GM12878 (cell line): Measurements from ENCODE around the gene CYB561A3. TPM values are rescaled to one million over a fixed set of nuclear protein-coding genes. Genes with fewer than 3 reads are reported as not detected.

ENCODE experiments used
- ATAC-seq: fragments of 200-7000 bp; cut with Tn5 transposase; 3 replicates; pipeline ENCODE4 v1.9.1; 2020; ENCODE audit warnings: mild to moderate bottlenecking, moderate library complexity
- BruUV-seq: library from RNA; stranded (reverse); fragments of 400-500 nt; replicated peaks from 2 replicates; lab custom pipeline; 2021; lab: Mats Ljungman, UMichigan
- CTCF ChIA-PET: fragments of 300-600 bp; sonication (Branson Sonifier 250); formaldehyde crosslinking; extraction: SDS; loops from one replicate; lab custom pipeline; 2021; ENCODE audit warnings: inconsistent platforms; lab: Yijun Ruan, JAX
- POLR2A ChIA-PET: fragments of 350-600 bp; formaldehyde crosslinking; extraction: SDS; loops from one replicate; lab custom pipeline; 2021; ENCODE audit warnings: inconsistent platforms; lab: Charles Lee
- RAD21 ChIA-PET: fragments of 300-600 bp; sonication (Branson Sonifier 250); formaldehyde crosslinking; loops from one replicate; lab custom pipeline; 2023; ENCODE audit warnings: antibody characterized with exemption; ENCODE audit not compliant: unreplicated experiment; lab: Charles Lee
- SMC1A ChIA-PET: fragments of 300-600 bp; sonication (Branson Sonifier 250); formaldehyde crosslinking; loops from one replicate; lab custom pipeline; 2023; ENCODE audit not compliant: unreplicated experiment, uncharacterized antibody; lab: Charles Lee
- DNase-seq: peaks from one replicate; pipeline ENCODE4 v3.0.0-alpha.2; 2011; ENCODE audit warnings: low read depth, low spot score
- FAIRE-seq: peaks from 3 replicates; lab custom pipeline; 2011; peaks lifted over from hg19 to GRCh38; lab: Jason Lieb, UNC
- H2AFZ ChIP-seq: 2 replicates; pipeline ENCODE4 v1.6.0; 2011; ENCODE audit warnings: low read depth, low read length, control low read depth; ENCODE audit not compliant: control insufficient read depth
- H3K27ac ChIP-seq: 2 replicates; pipeline ENCODE4 v1.5.1; 2011; ENCODE audit warnings: control low read depth; ENCODE audit not compliant: control insufficient read depth, insufficient read depth
- H3K27me3 ChIP-seq, 2 experiments: replicated peaks in 1 of 2; 2 replicates each; pipeline versions ENCODE4 v1.6.0 to v1.6.1; 2011; ENCODE audit warnings: low read length in 1 of 2; ENCODE audit not compliant: control insufficient read depth in 2 of 2, insufficient read depth in 2 of 2
- H3K36me3 ChIP-seq, 2 experiments: 2 replicates each; pipeline ENCODE4 v1.5.1; 2011; ENCODE audit warnings: low read length in 1 of 2; ENCODE audit not compliant: control insufficient read depth in 2 of 2, insufficient read depth in 2 of 2
- H3K4me1 ChIP-seq: 2 replicates; pipeline ENCODE4 v1.6.1; 2011; ENCODE audit warnings: mild to moderate bottlenecking, low read length, moderate library complexity, mixed read lengths; ENCODE audit not compliant: control insufficient read depth, insufficient read depth
- H3K4me2 ChIP-seq: 2 replicates; pipeline ENCODE4 v1.6.0; 2011; ENCODE audit warnings: control low read depth; ENCODE audit not compliant: control insufficient read depth, insufficient read depth
- H3K4me3 ChIP-seq: fragments of 200-600 bp; sonication (generic); 2 replicates; pipeline ENCODE4 v1.5.1; 2016
- H3K79me2 ChIP-seq: 2 replicates; pipeline ENCODE4 v1.6.0; 2011; ENCODE audit warnings: low read length; ENCODE audit not compliant: control insufficient read depth, insufficient read depth
- H3K9ac ChIP-seq: 2 replicates; pipeline ENCODE4 v1.8.0; 2011; ENCODE audit warnings: low read length, control low read depth, mixed read lengths; ENCODE audit not compliant: control insufficient read depth, insufficient read depth
- H3K9me3 ChIP-seq: replicated peaks from 3 replicates; pipeline ENCODE4 v1.5.1; 2011; ENCODE audit warnings: mild to moderate bottlenecking, low read length; ENCODE audit not compliant: control insufficient read depth, insufficient read depth
- H4K20me1 ChIP-seq: 2 replicates; pipeline ENCODE4 v1.6.0; 2011; ENCODE audit not compliant: control insufficient read depth, insufficient read depth
- ATF7 ChIP-seq: fragments of 450-650 bp; IDR thresholded peaks from 2 replicates; pipeline ENCODE4 v1.6.1; 2016; ENCODE audit warnings: low read depth, mild to moderate bottlenecking
- E2F4 ChIP-seq: IDR thresholded peaks from 2 replicates; pipeline ENCODE4 v1.6.1; 2012; ENCODE audit warnings: low read depth, low read length, improper control_type of control experiment
- EGR1 ChIP-seq, 2 experiments: IDR thresholded peaks; 1 replicate in 1 of 2; 2 replicates in 1 of 2; pipeline ENCODE4 v1.6.1; 2011 to 2012; ENCODE audit warnings: low read depth in 2 of 2, low read length in 2 of 2, borderline replicate concordance in 1 of 2, mild to moderate bottlenecking in 1 of 2, moderate library complexity in 1 of 2
- IRF4 ChIP-seq: IDR thresholded peaks from 2 replicates; pipeline ENCODE4 v1.6.1; 2011; ENCODE audit warnings: low read depth, low read length
- SMARCA5 ChIP-seq: fragments of 450-650 bp; IDR thresholded peaks from 2 replicates; pipeline ENCODE4 v1.6.1; 2017; ENCODE audit warnings: mild to moderate bottlenecking
- YY1 ChIP-seq: IDR thresholded peaks from 2 replicates; pipeline ENCODE4 v1.6.1; 2011; ENCODE audit warnings: low read depth, mild to moderate bottlenecking, low read length
- ZBED1 ChIP-seq: IDR thresholded peaks from 2 replicates; pipeline ENCODE4 v1.6.1; 2016; ENCODE audit warnings: borderline replicate concordance
- WGBS: methylation state at CpG from one replicate; pipeline ENCODE4 v1.1.6; 2016; ENCODE audit warnings: low lambda C conversion rate; ENCODE audit not compliant: insufficient replicate concordance, insufficient coverage; ENCODE audit errors: missing lambda C conversion rate; 5-methylcytosine and 5-hydroxymethylcytosine counted together
- in situ Hi-C: fragments of 300-500 bp; cut with MboI; formaldehyde crosslinking; loops from 9 replicates; pipeline ENCODE4 v1.14.3; 2018; ENCODE audit warnings: mixed read lengths
- intact Hi-C: fragments of 100-400 bp; cut with micrococcal nuclease; formaldehyde crosslinking; loops from one replicate; pipeline ENCODE4 v1.14.2; 2022; ENCODE audit not compliant: unreplicated experiment
- polyA plus RNA-seq, 11 experiments: library from polyadenylated mRNA; depleted of rRNA in 4 of 11; unstranded in 6 of 11; stranded (reverse) in 5 of 11; fragments of >200 nt; fragmentation: Nextera tagmentation in 4 of 11; fragmentation: Illumina TruSeq in 1 of 11; extraction: Ambion mirVana in 4 of 11; extraction: Trizol in 1 of 11; gene quantifications; 1 replicate in 1 of 11; 2 replicates in 10 of 11; pipeline versions ENCODE4 v1.2.1 to v1.2.3, GENCODE V29; 2011 to 2016; ENCODE audit warnings: inconsistent platforms in 2 of 11, missing spikeins in 2 of 11, low read depth in 1 of 11
- total RNA-seq, 4 experiments: library from RNA; depleted of rRNA in 3 of 4; stranded (reverse); fragments of >200 nt in 3 of 4; fragmentation: Illumina TruSeq in 1 of 4; extraction: Trizol in 1 of 4; gene quantifications; 2 replicates each; pipeline versions ENCODE4 v1.2.1 to v1.2.3, GENCODE V29; 2013 to 2021
- TF ChIP-seq, protein P1 (sequence below): IDR thresholded peaks from 2 replicates; pipeline ENCODE4 v1.6.1; 2011; ENCODE audit warnings: low read depth, low read length, improper control_type of control experiment, borderline replicate concordance
- TF ChIP-seq, protein P2 (sequence below): fragments of 450-650 bp; IDR thresholded peaks from 2 replicates; pipeline ENCODE4 v1.6.1; 2017; ENCODE audit warnings: antibody characterized with exemption, mild to moderate bottlenecking, moderate library complexity
- TF ChIP-seq, protein P3 (sequence below): fragments of 450-650 bp; formaldehyde crosslinking; IDR thresholded peaks from 2 replicates; pipeline ENCODE4 v1.5.0; 2022; ENCODE audit warnings: mild to moderate bottlenecking, missing genetic modification characterization

CYB561A3 gene
- total and polyA plus RNA-seq, 10 of the 15 experiments (the other 5 are each of a cell fraction or from before 2014, with no cell fraction given): 40.1 to 169 (median 74.4) TPM

- TSS peak; percentile 92 for BruUV-seq
- FAIRE-seq: peak; percentile 75
- TF ChIP-seq YY1: no peak
- TF ChIP-seq ATF7: no peak
- no peak for TF ChIP-seq IRF4
- TF ChIP-seq ZBED1: no peak
- TF ChIP-seq SMARCA5: no peak
- TF ChIP-seq, protein P1, sequence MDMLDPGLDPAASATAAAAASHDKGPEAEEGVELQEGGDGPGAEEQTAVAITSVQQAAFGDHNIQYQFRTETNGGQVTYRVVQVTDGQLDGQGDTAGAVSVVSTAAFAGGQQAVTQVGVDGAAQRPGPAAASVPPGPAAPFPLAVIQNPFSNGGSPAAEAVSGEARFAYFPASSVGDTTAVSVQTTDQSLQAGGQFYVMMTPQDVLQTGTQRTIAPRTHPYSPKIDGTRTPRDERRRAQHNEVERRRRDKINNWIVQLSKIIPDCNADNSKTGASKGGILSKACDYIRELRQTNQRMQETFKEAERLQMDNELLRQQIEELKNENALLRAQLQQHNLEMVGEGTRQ: no peak
- TF ChIP-seq, protein P2, sequence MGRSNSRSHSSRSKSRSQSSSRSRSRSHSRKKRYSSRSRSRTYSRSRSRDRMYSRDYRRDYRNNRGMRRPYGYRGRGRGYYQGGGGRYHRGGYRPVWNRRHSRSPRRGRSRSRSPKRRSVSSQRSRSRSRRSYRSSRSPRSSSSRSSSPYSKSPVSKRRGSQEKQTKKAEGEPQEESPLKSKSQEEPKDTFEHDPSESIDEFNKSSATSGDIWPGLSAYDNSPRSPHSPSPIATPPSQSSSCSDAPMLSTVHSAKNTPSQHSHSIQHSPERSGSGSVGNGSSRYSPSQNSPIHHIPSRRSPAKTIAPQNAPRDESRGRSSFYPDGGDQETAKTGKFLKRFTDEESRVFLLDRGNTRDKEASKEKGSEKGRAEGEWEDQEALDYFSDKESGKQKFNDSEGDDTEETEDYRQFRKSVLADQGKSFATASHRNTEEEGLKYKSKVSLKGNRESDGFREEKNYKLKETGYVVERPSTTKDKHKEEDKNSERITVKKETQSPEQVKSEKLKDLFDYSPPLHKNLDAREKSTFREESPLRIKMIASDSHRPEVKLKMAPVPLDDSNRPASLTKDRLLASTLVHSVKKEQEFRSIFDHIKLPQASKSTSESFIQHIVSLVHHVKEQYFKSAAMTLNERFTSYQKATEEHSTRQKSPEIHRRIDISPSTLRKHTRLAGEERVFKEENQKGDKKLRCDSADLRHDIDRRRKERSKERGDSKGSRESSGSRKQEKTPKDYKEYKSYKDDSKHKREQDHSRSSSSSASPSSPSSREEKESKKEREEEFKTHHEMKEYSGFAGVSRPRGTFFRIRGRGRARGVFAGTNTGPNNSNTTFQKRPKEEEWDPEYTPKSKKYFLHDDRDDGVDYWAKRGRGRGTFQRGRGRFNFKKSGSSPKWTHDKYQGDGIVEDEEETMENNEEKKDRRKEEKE: no peak
- TF ChIP-seq, protein P3, sequence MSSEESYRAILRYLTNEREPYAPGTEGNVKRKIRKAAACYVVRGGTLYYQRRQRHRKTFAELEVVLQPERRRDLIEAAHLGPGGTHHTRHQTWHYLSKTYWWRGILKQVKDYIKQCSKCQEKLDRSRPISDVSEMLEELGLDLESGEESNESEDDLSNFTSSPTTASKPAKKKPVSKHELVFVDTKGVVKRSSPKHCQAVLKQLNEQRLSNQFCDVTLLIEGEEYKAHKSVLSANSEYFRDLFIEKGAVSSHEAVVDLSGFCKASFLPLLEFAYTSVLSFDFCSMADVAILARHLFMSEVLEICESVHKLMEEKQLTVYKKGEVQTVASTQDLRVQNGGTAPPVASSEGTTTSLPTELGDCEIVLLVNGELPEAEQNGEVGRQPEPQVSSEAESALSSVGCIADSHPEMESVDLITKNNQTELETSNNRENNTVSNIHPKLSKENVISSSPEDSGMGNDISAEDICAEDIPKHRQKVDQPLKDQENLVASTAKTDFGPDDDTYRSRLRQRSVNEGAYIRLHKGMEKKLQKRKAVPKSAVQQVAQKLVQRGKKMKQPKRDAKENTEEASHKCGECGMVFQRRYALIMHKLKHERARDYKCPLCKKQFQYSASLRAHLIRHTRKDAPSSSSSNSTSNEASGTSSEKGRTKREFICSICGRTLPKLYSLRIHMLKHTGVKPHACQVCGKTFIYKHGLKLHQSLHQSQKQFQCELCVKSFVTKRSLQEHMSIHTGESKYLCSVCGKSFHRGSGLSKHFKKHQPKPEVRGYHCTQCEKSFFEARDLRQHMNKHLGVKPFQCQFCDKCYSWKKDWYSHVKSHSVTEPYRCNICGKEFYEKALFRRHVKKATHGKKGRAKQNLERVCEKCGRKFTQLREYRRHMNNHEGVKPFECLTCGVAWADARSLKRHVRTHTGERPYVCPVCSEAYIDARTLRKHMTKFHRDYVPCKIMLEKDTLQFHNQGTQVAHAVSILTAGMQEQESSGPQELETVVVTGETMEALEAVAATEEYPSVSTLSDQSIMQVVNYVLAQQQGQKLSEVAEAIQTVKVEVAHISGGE (CRISPR knock-in tag): no peak
- 0 out of 3 replicates have a peak, but pooled peaks of 1 of the 2 experiments have one; percentile 18 for TF ChIP-seq EGR1 (IDR thresholded peaks at IDR 0.05; ENCODE audit: borderline replicate concordance in 1 of 2, low read depth in 2 of 2, low read length in 2 of 2)
- no peak for TF ChIP-seq E2F4
These were observed 27.9 kb downstream of the CYB561A3 start for GRCh38 chr11:61333550-61334433.

More at GRCh38 chr11:61333550-61334433, 27.9 kb downstream of the CYB561A3 start:
- SMC1A ChIA-PET: interaction anchor here (0.7 to 8.1 kb wide), 14 partner anchors 24 to 502 kb away, joined by 3 to 414 read pairs (median 5); partner anchors contain the start of genes CPSF7, CYB561A3, SDHAF2 and TMEM138
- Histone ChIP-seq H3K4me1 (peaks cover 20% of the 10 kb centered on the region), H3K36me3 (peaks cover 2 to 7% of the 10 kb centered on the region in 2 experiments; a peak in 3 of 4 replicates), H3K9me3 (no peaks in the 10 kb centered on the region), H3K27ac (peak overlapping the region; percentile 92), H3K9ac (peak overlapping the region; percentile 99), H3K27me3 (no peaks in the 10 kb centered on the region), H2AFZ (peak overlapping the region; percentile 83), H3K4me3 (peak overlapping the region; percentile 90), H3K79me2 (peaks cover 54% of the 10 kb centered on the region), H3K4me2 (peak overlapping the region; percentile 77), H4K20me1 (no peaks in the 10 kb centered on the region; the same call in 1 of the 2 replicates)
- POLR2A ChIA-PET: interaction anchor here (0.6 to 5.9 kb wide), 10 partner anchors 23 to 380 kb away, joined by 3 to 86 read pairs (median 9); partner anchors contain the start of genes CPSF7, CYB561A3, SDHAF2 and TMEM138
- CTCF ChIA-PET: interaction anchor here (0.8 to 10.2 kb wide), 12 partner anchors 8 to 293 kb away, joined by 3 to 729 read pairs (median 8); partner anchors contain the start of genes CYB561A3, TMEM138 and TMEM216
- intact Hi-C loops (loop anchor here (1.0 to 10.0 kb wide), 3 partner anchors 29 to 104 kb away; partner anchors contain the start of gene TMEM138), in situ Hi-C loops (no loop called here)
- RAD21 ChIA-PET: interaction anchor here (0.6 to 6.5 kb wide), 7 partner anchors 25 to 96 kb away, joined by 3 to 424 read pairs (median 6); partner anchors contain the start of genes CPSF7, CYB561A3, SDHAF2 and TMEM138
- no peak for DNase-seq
- 18% methylated on average over 19 of the region's 19 CpGs for WGBS
- peak; percentile 9 for ATAC-seq
